K562 (cell line): ENCODE measurements around the gene HOXC12. TPM values are rescaled to one million over a fixed set of nuclear protein-coding genes. Genes with fewer than 3 reads are reported as not detected.
A peak's percentile ranks its signal among the peaks of the same experiment; 100 is the strongest.

Experiments used
- ATAC-seq: fragments of 200-7000 bp; cut with Tn5 transposase; 3 replicates; pipeline ENCODE4 v1.9.1; 2020; ENCODE audit warnings: moderate library complexity
- BruUV-seq: library from RNA; stranded (reverse); fragments of 400-500 nt; replicated peaks from 2 replicates; lab custom pipeline; 2021; lab: Mats Ljungman, UMichigan
- CTCF ChIA-PET: fragments of 300-600 bp; formaldehyde crosslinking; extraction: SDS; loops from one replicate; lab custom pipeline; 2021; ENCODE audit warnings: low intra/inter-chr PET ratio; lab: Yijun Ruan, JAX
- POLR2A ChIA-PET: fragments of 300-600, 350-650 bp; sonication (Branson Sonifier 250); formaldehyde crosslinking; extraction: SDS; loops from one replicate; lab custom pipeline; 2021; ENCODE audit warnings: antibody characterized with exemption, inconsistent platforms; lab: Yijun Ruan, JAX
- DNase-seq, 4 experiments: peaks; one replicate each; pipeline versions ENCODE4 v3.0.0 to v3.0.0-alpha.2; 2011 to 2018; ENCODE audit warnings: low spot score in 3 of 4, mixed read lengths in 3 of 4; ENCODE audit errors: extremely low read depth in 1 of 4
- FAIRE-seq: peaks from 2 replicates; lab custom pipeline; 2011; peaks lifted over from hg19 to GRCh38; lab: Jason Lieb, UNC
- H2AFZ ChIP-seq: 2 replicates; pipeline ENCODE4 v1.6.0; 2011; ENCODE audit warnings: low read depth, low read length, control low read depth, inconsistent platforms
- H3K27ac ChIP-seq: fragments of 200-600 bp; 3 replicates; pipeline ENCODE4 v1.8.0; 2011; ENCODE audit warnings: low read depth, mild to moderate bottlenecking, control low read depth, inconsistent platforms, low read length, moderate library complexity, mixed read lengths; ENCODE audit errors: extremely low read depth
- H3K27me3 ChIP-seq, 2 experiments: fragments of 300-600 bp in 1 of 2; 2 replicates in 1 of 2; 3 replicates in 1 of 2; pipeline versions ENCODE4 v1.6.0 to v1.8.0; 2011; ENCODE audit warnings: inconsistent platforms in 2 of 2, low read length in 2 of 2, mild to moderate bottlenecking in 1 of 2, mixed read lengths in 1 of 2, moderate library complexity in 1 of 2; ENCODE audit not compliant: control insufficient read depth in 2 of 2, insufficient read depth in 2 of 2
- H3K36me3 ChIP-seq: fragments of 300-600 bp; 3 replicates; pipeline ENCODE4 v1.8.0; 2011; ENCODE audit warnings: mild to moderate bottlenecking, low read length, inconsistent platforms; ENCODE audit not compliant: control insufficient read depth, insufficient read depth
- H3K4me1 ChIP-seq, 2 experiments: fragments of 200-600 bp in 1 of 2; replicated peaks in 1 of 2; 2 replicates in 1 of 2; 3 replicates in 1 of 2; pipeline versions ENCODE4 v1.5.1 to v1.8.0; 2011; ENCODE audit warnings: inconsistent platforms in 2 of 2, low read length in 2 of 2, mild to moderate bottlenecking in 1 of 2, mixed read lengths in 1 of 2, moderate library complexity in 1 of 2; ENCODE audit not compliant: control insufficient read depth in 2 of 2, insufficient read depth in 2 of 2
- H3K4me2 ChIP-seq: 2 replicates; pipeline ENCODE4 v1.6.1; 2011; ENCODE audit warnings: low read length, control low read depth, inconsistent platforms, mixed read lengths; ENCODE audit not compliant: insufficient read depth
- H3K4me3 ChIP-seq: fragments of 200-600 bp; sonication (generic), shearing (Covaris generic); 2 replicates; pipeline ENCODE4 v1.5.1; 2016; ENCODE audit warnings: control low read depth, inconsistent platforms
- H3K79me2 ChIP-seq: fragments of 200-600 bp; 3 replicates; pipeline ENCODE4 v1.8.0; 2011; ENCODE audit warnings: low read length, inconsistent platforms; ENCODE audit not compliant: control insufficient read depth, insufficient read depth
- H3K9ac ChIP-seq, 2 experiments: 2 replicates each; pipeline versions ENCODE4 v1.6.0 to v1.6.1; 2011; ENCODE audit warnings: low read depth in 2 of 2, low read length in 2 of 2, control low read depth in 1 of 2, inconsistent platforms in 1 of 2, mild to moderate bottlenecking in 1 of 2, mixed read lengths in 1 of 2; ENCODE audit not compliant: insufficient read depth in 1 of 2
- H3K9me1 ChIP-seq: one replicate; pipeline ENCODE4 v1.6.0; 2011; ENCODE audit warnings: inconsistent platforms, mild to moderate bottlenecking, low read length, moderate library complexity; ENCODE audit not compliant: control insufficient read depth, insufficient read depth
- H3K9me3 ChIP-seq: replicated peaks from 2 replicates; pipeline ENCODE4 v1.5.1; 2011; ENCODE audit warnings: low read depth, low read length, inconsistent platforms; ENCODE audit not compliant: control insufficient read depth, insufficient read depth
- H4K20me1 ChIP-seq: replicated peaks from 2 replicates; pipeline ENCODE4 v1.6.1; 2011; ENCODE audit warnings: low read length, inconsistent platforms, mixed read lengths; ENCODE audit not compliant: control insufficient read depth, insufficient read depth
- AFF1 ChIP-seq, 2 experiments: fragments of 450-650 bp; IDR thresholded peaks; 2 replicates each; pipeline ENCODE4 v1.6.1; 2018; ENCODE audit warnings: mild to moderate bottlenecking in 2 of 2, low read depth in 1 of 2; ENCODE audit not compliant: partially characterized antibody in 2 of 2
- ARID3B ChIP-seq: fragments of 250-450 bp; sonication (Bioruptor Pico); IDR thresholded peaks from 2 replicates; pipeline ENCODE4 v1.4.0; 2020; ENCODE audit warnings: borderline replicate concordance
- DMBX1 ChIP-seq: fragments of 250-450 bp; sonication (Bioruptor Pico); IDR thresholded peaks from 2 replicates; pipeline ENCODE4 v1.8.0; 2022; ENCODE audit warnings: inconsistent platforms, mild to moderate bottlenecking, moderate library complexity, borderline replicate concordance
- GATA2 ChIP-seq: sonication (generic); formaldehyde crosslinking; IDR thresholded peaks from 2 replicates; pipeline ENCODE4 v1.4.0; 2020; ENCODE audit warnings: mild to moderate bottlenecking, missing genetic modification reagents
- OTX1 ChIP-seq: fragments of 450-650 bp; formaldehyde crosslinking; IDR thresholded peaks from 2 replicates; pipeline ENCODE4 v1.4.0; 2022; ENCODE audit warnings: mild to moderate bottlenecking
- RBM17 ChIP-seq: fragments of 200-400 bp; formaldehyde crosslinking; IDR thresholded peaks from 2 replicates; pipeline ENCODE4 v1.6.1; 2017; ENCODE audit warnings: low read depth, mild to moderate bottlenecking, low read length, borderline replicate concordance
- TCF3 ChIP-seq: sonication (generic); formaldehyde crosslinking; IDR thresholded peaks from 2 replicates; pipeline ENCODE4 v1.4.0; 2020; ENCODE audit warnings: mild to moderate bottlenecking, missing genetic modification reagents
- TSC22D4 ChIP-seq: fragments of 450-650 bp; IDR thresholded peaks from 2 replicates; pipeline ENCODE4 v1.6.1; 2016; ENCODE audit warnings: missing genetic modification characterization, missing biosample characterization, control low read depth
- ZMIZ1 ChIP-seq, 2 experiments: fragments of 150-350 bp in 1 of 2; IDR thresholded peaks; 2 replicates each; pipeline ENCODE4 v1.6.1; 2012 to 2016; ENCODE audit warnings: low read depth in 2 of 2, low read length in 2 of 2, mild to moderate bottlenecking in 1 of 2, moderate library complexity in 1 of 2
- ZNF75A ChIP-seq: fragments of 450-650 bp; formaldehyde crosslinking; IDR thresholded peaks from 2 replicates; pipeline ENCODE4 v1.4.0; 2020; ENCODE audit warnings: mild to moderate bottlenecking
- ZNF76 ChIP-seq: fragments of 250-450 bp; sonication (Bioruptor Pico); IDR thresholded peaks from 2 replicates; pipeline ENCODE4 v1.4.0; 2020; ENCODE audit warnings: mild to moderate bottlenecking, moderate library complexity, borderline replicate concordance
- WGBS: fragments of 100-300 bp; shearing (Covaris generic); methylation state at CpG from one replicate; pipeline ENCODE4 v1.1.6; 2016; ENCODE audit warnings: low coverage, mixed read lengths; ENCODE audit not compliant: insufficient coverage; ENCODE audit errors: missing lambda C conversion rate; 5-methylcytosine and 5-hydroxymethylcytosine counted together
- in situ Hi-C: fragments of 300-500 bp; cut with MboI; formaldehyde crosslinking; loops from 4 replicates; pipeline ENCODE4 v1.15.0; 2018; ENCODE audit warnings: inconsistent platforms, mixed read lengths
- intact Hi-C: fragments of 100-400 bp; cut with micrococcal nuclease; formaldehyde crosslinking; loops from 2 replicates; pipeline ENCODE4 v1.14.2; 2022
- polyA plus RNA-seq, 8 experiments: library from polyadenylated mRNA; depleted of rRNA in 4 of 8; stranded (reverse) in 5 of 8; unstranded in 3 of 8; fragments of >200 nt; fragmentation: Nextera tagmentation in 2 of 8; fragmentation: Illumina TruSeq in 1 of 8; extraction: Ambion mirVana in 2 of 8; extraction: Trizol in 1 of 8; gene quantifications; 2 replicates each; pipeline versions ENCODE4 v1.2.1 to v1.2.3, GENCODE V29; 2011 to 2014; ENCODE audit warnings: inconsistent platforms in 1 of 8, missing spikeins in 1 of 8
- total RNA-seq, 7 experiments: library from RNA; depleted of rRNA in 6 of 7; stranded (reverse); fragments of >200 nt in 6 of 7; fragmentation: Illumina TruSeq in 2 of 7; extraction: Trizol in 2 of 7; gene quantifications; 2 replicates each; pipeline versions ENCODE4 v1.2.1 to v1.2.3, GENCODE V29; 2011 to 2021; ENCODE audit warnings: low replicate concordance in 1 of 7

Gene HOXC12
- total and polyA plus RNA-seq, 9 of the 15 experiments (the other 6 are each of a cell fraction or from before 2014, with no cell fraction given): 0.04 to 0.36 (median 0.11) TPM; not detected in 1

- peak overlapping the region; percentile 71; the same call in 1 of the 2 replicates for H3K4me3 ChIP-seq
- peak overlapping the region; percentile 94 to 99; a peak in 3 of 4 replicates for H3K9ac ChIP-seq
- H4K20me1 ChIP-seq: no peaks in the 10 kb centered on the region
- no TSS peak for BruUV-seq
- no peak for ATAC-seq
- intact Hi-C loops: no loop called here
- H3K36me3 ChIP-seq: no peaks in the 10 kb centered on the region
- in situ Hi-C loops: no loop called here
- WGBS: 76% methylated on average over 8 of the region's 8 CpGs
- H3K27me3 ChIP-seq: no peaks in the 10 kb centered on the region
- H3K79me2 ChIP-seq: peaks cover 29% of the 10 kb centered on the region
- DNase-seq: no peak
- H3K4me2 ChIP-seq: no peak overlapping the region
- no peaks in the 10 kb centered on the region for H3K9me3 ChIP-seq
- no peak for FAIRE-seq
- CTCF ChIA-PET: interaction anchor here (0.6 kb wide), 1 partner anchor 208 kb away, joined by 5 read pairs; no protein-coding TSS in a partner anchor
- peaks cover 40 to 77% of the 10 kb centered on the region in 2 experiments for H3K4me1 ChIP-seq
- H2AFZ ChIP-seq: no peak overlapping the region
- H3K9me1 ChIP-seq: no peaks in the 10 kb centered on the region
- H3K27ac ChIP-seq: no peak overlapping the region
- POLR2A ChIA-PET: interaction anchor here (0.6 to 5.6 kb wide), 8 partner anchors 10 to 190 kb away, joined by 3 to 43 read pairs (median 4); partner anchors contain the start of gene HOXC10
- TF ChIP-seq ZNF75A (CRISPR knock-in tag) (no peak), OTX1 (CRISPR knock-in tag) (no peak), AFF1 (IDR thresholded peaks at IDR 0.05; ENCODE audit: low read depth in 1 of 2, partially characterized antibody in 2 of 2) (no peak), TSC22D4 (tag) (no peak), TCF3 (no peak), ARID3B (CRISPR knock-in tag) (no peak), GATA2 (no peak), ZNF76 (CRISPR knock-in tag) (no peak), ZMIZ1 (IDR thresholded peaks at IDR 0.05; ENCODE audit: low read depth in 2 of 2, low read length in 2 of 2) (no peak), DMBX1 (CRISPR knock-in tag) (no peak), RBM17 (no peak)
These were observed 46.8 kb downstream of the HOXC12 start for GRCh38 chr12:54001283-54002187.
